Fibroblast of lung (primary cell): ENCODE results near the gene COL9A3. TPM values are rescaled to one million over a fixed set of nuclear protein-coding genes. Genes with fewer than 3 reads are reported as not detected.

Source experiments
- DNase-seq, 2 donors: peaks; one replicate each; pipeline versions ENCODE4 v3.0.0 to v3.0.0-alpha.2; 2010; ENCODE audit warnings: low read depth in 2 of 2
- H2AFZ ChIP-seq: 2 replicates; pipeline ENCODE4 v1.5.1; 2012; ENCODE audit warnings: low read length, control low read depth, inconsistent platforms
- H3K27ac ChIP-seq: 2 replicates; pipeline ENCODE4 v1.5.1; 2011; ENCODE audit warnings: low read length, control low read depth; ENCODE audit not compliant: insufficient read depth
- H3K27me3 ChIP-seq: 2 replicates; pipeline ENCODE4 v1.5.1; 2011; ENCODE audit warnings: mild to moderate bottlenecking, low read length; ENCODE audit not compliant: control insufficient read depth, insufficient read depth
- H3K36me3 ChIP-seq: 2 replicates; pipeline ENCODE4 v1.5.1; 2011; ENCODE audit warnings: low read length; ENCODE audit not compliant: control insufficient read depth, insufficient read depth
- H3K4me1 ChIP-seq: 2 replicates; pipeline ENCODE4 v1.5.1; 2011; ENCODE audit warnings: low read length; ENCODE audit not compliant: control insufficient read depth, insufficient read depth; ENCODE audit errors: extremely low read depth
- H3K4me2 ChIP-seq: 2 replicates; pipeline ENCODE4 v1.5.1; 2011; ENCODE audit warnings: low read length, control low read depth; ENCODE audit not compliant: insufficient read depth; ENCODE audit errors: extremely low read depth
- H3K4me3 ChIP-seq, 4 experiments: fragments of 200-600 bp in 1 of 4; sonication (generic) in 1 of 4; replicated peaks in 1 of 4; 2 replicates each; pipeline ENCODE4 v1.5.1; 2011 to 2016; ENCODE audit warnings: low read length in 4 of 4, low read depth in 3 of 4, mild to moderate bottlenecking in 3 of 4, control low read depth in 2 of 4, inconsistent platforms in 1 of 4, mixed read lengths in 1 of 4; ENCODE audit not compliant: insufficient read depth in 1 of 4; ENCODE audit errors: control extremely low read depth in 1 of 4
- H3K79me2 ChIP-seq: 2 replicates; pipeline ENCODE4 v1.5.1; 2012; ENCODE audit warnings: mild to moderate bottlenecking, low read length, inconsistent platforms; ENCODE audit not compliant: control insufficient read depth, insufficient read depth
- H3K9ac ChIP-seq: 2 replicates; pipeline ENCODE4 v1.5.1; 2011; ENCODE audit warnings: mild to moderate bottlenecking, low read length, control low read depth; ENCODE audit not compliant: insufficient read depth
- H3K9me3 ChIP-seq: 2 replicates; pipeline ENCODE4 v1.5.1; 2012; ENCODE audit warnings: low read depth, low read length; ENCODE audit not compliant: control insufficient read depth, insufficient read depth
- H4K20me1 ChIP-seq: 2 replicates; pipeline ENCODE4 v1.5.1; 2011; ENCODE audit warnings: low read length; ENCODE audit not compliant: control insufficient read depth, insufficient read depth; ENCODE audit errors: extremely low read depth
- CTCF ChIP-seq, 2 donors: IDR thresholded peaks in 1 of 2; conservative IDR thresholded peaks in 1 of 2; 1 replicate in 1 of 2; 2 replicates in 1 of 2; pipeline ENCODE4 v1.5.1; 2011 to 2012; ENCODE audit warnings: low read length in 2 of 2, control low read depth in 1 of 2, inconsistent platforms in 1 of 2, low read depth in 1 of 2, mild to moderate bottlenecking in 1 of 2
- EZH2 ChIP-seq: IDR thresholded peaks from 2 replicates; pipeline ENCODE4 v1.5.1; 2012; ENCODE audit warnings: low read length, control low read depth, mild to moderate bottlenecking; ENCODE audit errors: missing control alignments
- polyA plus RNA-seq, 2 donors: library from polyadenylated mRNA; depleted of rRNA in 1 of 2; stranded (reverse) in 1 of 2; unstranded in 1 of 2; fragments of >200 nt; gene quantifications; 2 replicates each; pipeline ENCODE4 v1.2.1, GENCODE V29; 2011 to 2012; ENCODE audit warnings: missing spikeins in 1 of 2
- total RNA-seq: library from RNA; depleted of rRNA; stranded (reverse); fragments of >200 nt; gene quantifications from 2 replicates; pipeline ENCODE4 v1.2.1, GENCODE V29; 2014

The COL9A3 gene
- total and polyA plus RNA-seq, 2 donors (not counting 1 experiment from before 2014, with no cell fraction given) = 0.17 TPM

- no peaks in the 10 kb centered on the region for H3K79me2 ChIP-seq
- no peak overlapping the region for H3K4me2 ChIP-seq
- H3K27ac ChIP-seq = no peak overlapping the region
- no peak for TF ChIP-seq CTCF (conservative IDR thresholded peaks at IDR 0.05 in 1 of 2, IDR thresholded peaks at IDR 0.05 in 1 of 2; ENCODE audit: low read depth in 1 of 2, low read length in 2 of 2)
- TF ChIP-seq EZH2 = no peak
- no peaks in the 10 kb centered on the region for H3K9me3 ChIP-seq
- no peaks in the 10 kb centered on the region for H3K27me3 ChIP-seq
- H4K20me1 ChIP-seq = no peaks in the 10 kb centered on the region
- peaks cover 11% of the 10 kb centered on the region for H3K36me3 ChIP-seq
- no peak overlapping the region for H2AFZ ChIP-seq
- H3K4me3 ChIP-seq = no peak overlapping the region
- no peak overlapping the region for H3K9ac ChIP-seq
- peaks cover 5% of the 10 kb centered on the region for H3K4me1 ChIP-seq
- no peak for DNase-seq
Observed at GRCh38 chr20:62881662-62882395, 65.0 kb downstream of the COL9A3 start.

DNA sequence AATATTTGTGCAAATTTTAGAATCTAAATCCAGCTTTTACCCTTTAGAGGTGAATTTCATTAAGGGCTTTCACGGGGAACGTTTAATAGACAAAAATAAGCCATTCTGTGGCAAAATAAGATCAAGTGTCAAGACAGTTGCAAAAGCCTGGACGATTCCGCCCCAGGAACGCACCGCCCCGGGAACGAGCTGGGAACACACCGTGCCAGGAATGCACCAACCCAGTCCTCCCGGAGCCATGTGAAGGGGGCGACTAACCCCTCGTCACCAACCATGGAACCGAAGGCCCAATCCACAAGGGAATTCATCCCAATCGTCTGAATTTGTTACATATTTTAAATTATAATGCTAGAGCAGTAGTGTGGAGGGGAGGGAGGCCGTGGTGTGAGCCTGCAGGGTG, 65.6 kb downstream of the COL9A3 start:
- no peaks in the 10 kb centered on the region for H4K20me1 ChIP-seq
- no peak overlapping the region for H2AFZ ChIP-seq
- H3K9me3 ChIP-seq = no peaks in the 10 kb centered on the region
- DNase-seq = no peak
- TF ChIP-seq EZH2 = no peak
- no peak for TF ChIP-seq CTCF (conservative IDR thresholded peaks at IDR 0.05 in 1 of 2, IDR thresholded peaks at IDR 0.05 in 1 of 2; ENCODE audit: low read depth in 1 of 2, low read length in 2 of 2)
- no peaks in the 10 kb centered on the region for H3K79me2 ChIP-seq
- H3K27ac ChIP-seq = no peak overlapping the region
- H3K36me3 ChIP-seq = peaks cover 9% of the 10 kb centered on the region
- H3K27me3 ChIP-seq = no peaks in the 10 kb centered on the region
- H3K4me1 ChIP-seq = peaks cover 5% of the 10 kb centered on the region
- H3K4me2 ChIP-seq = no peak overlapping the region
- no peak overlapping the region for H3K9ac ChIP-seq
- H3K4me3 ChIP-seq = no peak overlapping the region

DNA sequence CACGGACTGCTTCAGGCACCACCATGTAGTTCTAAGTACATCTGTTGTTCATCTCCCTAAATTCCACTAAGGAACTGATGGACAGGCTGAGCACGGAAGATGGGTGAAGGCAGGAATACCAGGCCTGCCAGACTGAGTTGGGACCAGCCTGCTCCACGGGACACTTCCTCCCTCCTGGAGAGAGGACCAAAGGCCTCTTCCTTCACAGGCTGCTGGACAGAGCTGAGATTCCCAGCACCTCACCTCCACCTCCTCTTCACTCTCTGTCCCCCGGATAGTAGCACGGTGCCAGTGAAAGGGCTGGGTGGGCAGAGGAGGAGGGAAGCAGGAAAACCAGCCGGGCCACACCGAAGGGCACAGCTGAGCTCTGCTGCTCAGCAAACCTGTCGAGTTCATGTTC, 67.7 kb downstream of the COL9A3 start:
- DNase-seq = no peak

More for the DNA sequence above, 67.7 kb downstream of the COL9A3 start:
- no peaks in the 10 kb centered on the region for H4K20me1 ChIP-seq
- H3K4me2 ChIP-seq = no peak overlapping the region
- H3K27me3 ChIP-seq = no peaks in the 10 kb centered on the region
- peaks cover 21% of the 10 kb centered on the region for H3K36me3 ChIP-seq
- no peak overlapping the region for H3K4me3 ChIP-seq
- no peaks in the 10 kb centered on the region for H3K9me3 ChIP-seq
- peaks cover 15% of the 10 kb centered on the region for H3K4me1 ChIP-seq
- no peak overlapping the region for H3K9ac ChIP-seq
- no peaks in the 10 kb centered on the region for H3K79me2 ChIP-seq
- no peak overlapping the region for H2AFZ ChIP-seq
- TF ChIP-seq EZH2 (no peak), CTCF (conservative IDR thresholded peaks at IDR 0.05 in 1 of 2, IDR thresholded peaks at IDR 0.05 in 1 of 2; ENCODE audit: low read depth in 1 of 2, low read length in 2 of 2) (no peak)
- H3K27ac ChIP-seq = no peak overlapping the region
